Large intestine (tissue), 3 donors: ENCODE data around the gene PLD6. TPM values are rescaled to one million over a fixed set of nuclear protein-coding genes. Genes with fewer than 3 reads are reported as not detected.

ENCODE experiments used
- DNase-seq, 2 donors: peaks; one replicate each; pipeline versions ENCODE4 v3.0.0 to v3.0.0-alpha.2; 2013
- H3K27ac ChIP-seq: one replicate; pipeline ENCODE4 v1.5.1; 2013; ENCODE audit warnings: low read length
- H3K27me3 ChIP-seq: 2 replicates; pipeline ENCODE4 v1.6.1; 2013; ENCODE audit warnings: low read length; ENCODE audit not compliant: control insufficient read depth, insufficient read depth
- H3K36me3 ChIP-seq: 2 replicates; pipeline ENCODE4 v1.6.1; 2013; ENCODE audit warnings: low read length; ENCODE audit not compliant: control insufficient read depth, insufficient read depth
- H3K4me1 ChIP-seq: one replicate; pipeline ENCODE4 v1.6.1; 2013; ENCODE audit warnings: low read length; ENCODE audit not compliant: control insufficient read depth, insufficient read depth
- H3K4me3 ChIP-seq: one replicate; pipeline ENCODE4 v1.5.1; 2013; ENCODE audit warnings: low read length
- H3K9me3 ChIP-seq: one replicate; pipeline ENCODE4 v1.6.1; 2013; ENCODE audit warnings: mild to moderate bottlenecking, low read depth, low read length, moderate library complexity; ENCODE audit not compliant: control insufficient read depth
- WGBS: methylation state at CpG from one replicate; pipeline ENCODE4 v1.1.5; 2013; ENCODE audit warnings: low lambda C conversion rate; ENCODE audit not compliant: insufficient coverage; 5-methylcytosine and 5-hydroxymethylcytosine counted together
- polyA plus RNA-seq: library from polyadenylated mRNA; unstranded; fragments of 120-200 nt; gene quantifications from one replicate; pipeline ENCODE4 v1.2.1, GENCODE V29; 2013

The PLD6 gene
- polyA plus RNA-seq, 1 donor, result 6.0 TPM

DNA sequence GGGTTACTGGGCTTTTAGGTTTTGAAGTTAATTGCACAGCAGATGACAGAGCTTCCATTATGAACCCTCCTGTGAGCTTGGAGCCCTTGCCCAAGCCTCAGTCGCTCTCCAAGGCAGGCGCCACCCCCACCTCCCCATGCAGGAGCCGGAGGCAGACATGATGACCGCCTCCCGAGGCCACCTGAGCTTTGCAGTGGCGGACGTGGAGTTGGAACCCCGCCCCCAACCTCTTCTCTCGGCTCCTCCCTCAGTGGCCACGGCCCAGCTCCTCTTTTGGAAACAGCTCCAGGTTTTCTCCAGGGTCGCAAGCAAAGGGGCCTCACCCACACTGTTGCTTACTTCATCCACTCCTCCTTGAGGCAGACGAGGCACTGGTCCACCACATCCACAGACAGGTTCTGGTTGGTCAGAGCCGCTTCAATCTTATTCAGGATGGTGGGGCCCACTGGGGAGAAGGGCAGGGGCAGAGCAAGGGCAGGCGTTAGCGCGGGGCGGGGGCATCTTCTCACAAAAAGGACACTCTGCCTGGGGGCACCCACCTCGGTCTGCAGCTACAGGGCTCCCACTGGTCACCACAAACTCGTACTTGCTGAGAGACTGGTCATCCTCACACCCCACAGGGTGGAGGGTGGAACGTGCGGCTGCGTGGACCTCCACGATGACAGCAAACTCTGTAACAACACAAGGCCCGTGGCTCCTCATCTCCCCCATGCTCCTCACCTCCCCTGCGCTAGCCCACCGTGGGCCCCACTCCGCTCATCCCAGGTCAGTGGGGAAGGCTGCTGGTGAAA lies 8.7 kb upstream of the PLD6 start:
- H3K4me3 ChIP-seq, result no peak overlapping the region
- no CpG with 5 or more reads among the region's 27 CpGs for WGBS
- H3K27me3 ChIP-seq, result no peaks in the 10 kb centered on the region
- H3K27ac ChIP-seq, result no peak overlapping the region
- H3K4me1 ChIP-seq, result no peaks in the 10 kb centered on the region
- no peak for DNase-seq
- no peaks in the 10 kb centered on the region for H3K9me3 ChIP-seq
- peaks cover 75% of the 10 kb centered on the region for H3K36me3 ChIP-seq

DNA sequence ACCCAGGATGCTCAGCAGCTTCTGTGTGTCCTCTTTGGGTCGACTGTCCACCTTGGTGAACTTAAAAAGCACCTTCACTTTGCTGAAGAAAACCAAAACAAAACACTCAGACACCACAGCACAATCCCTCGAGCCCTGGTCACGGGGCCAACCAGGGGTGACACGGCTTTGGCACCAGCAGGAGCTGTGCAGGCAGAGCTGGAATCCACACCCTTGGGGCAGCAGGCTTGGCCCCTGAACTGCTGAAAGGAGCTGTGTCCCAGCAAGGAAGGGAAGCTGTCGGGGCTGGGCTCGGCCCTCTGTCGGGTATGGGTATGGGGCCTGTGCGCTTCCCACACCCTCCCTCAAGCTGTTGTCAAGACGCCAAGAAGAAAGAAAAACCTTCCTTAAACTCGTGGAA lies 7.6 kb upstream of the PLD6 start:
- DNase-seq, result no peak
- H3K9me3 ChIP-seq, result no peaks in the 10 kb centered on the region
- H3K4me3 ChIP-seq, result no peak overlapping the region
- H3K27me3 ChIP-seq, result no peaks in the 10 kb centered on the region
- 80% methylated on average over 1 of the region's 10 CpGs for WGBS
- no peaks in the 10 kb centered on the region for H3K4me1 ChIP-seq
- no peak overlapping the region for H3K27ac ChIP-seq
- peaks cover 68% of the 10 kb centered on the region for H3K36me3 ChIP-seq

DNA sequence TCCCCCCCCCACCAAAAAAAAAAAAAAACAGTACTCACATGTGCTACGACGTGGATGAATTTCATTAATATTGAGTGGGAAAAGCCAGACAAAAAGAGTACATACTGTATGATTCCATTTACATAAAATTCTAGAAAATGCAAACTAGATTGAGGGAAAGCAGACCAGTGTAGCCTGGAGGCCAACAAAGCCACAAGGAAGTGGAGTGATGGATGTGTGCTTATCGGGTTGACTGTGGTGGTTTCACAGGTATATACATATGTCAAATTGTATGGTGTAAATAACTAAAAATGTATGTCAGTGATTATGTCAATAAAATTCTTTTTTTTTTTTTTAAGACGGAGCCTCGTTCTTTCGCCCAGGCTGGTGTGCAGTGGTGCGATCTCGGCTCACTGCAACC lies 1.9 kb upstream of the PLD6 start:
- peaks cover 20% of the 10 kb centered on the region for H3K4me1 ChIP-seq
- no CpG with 5 or more reads among the region's 8 CpGs for WGBS
- H3K9me3 ChIP-seq, result peaks cover 6% of the 10 kb centered on the region
- no peak overlapping the region for H3K4me3 ChIP-seq
- peaks cover 14% of the 10 kb centered on the region for H3K36me3 ChIP-seq
- no peaks in the 10 kb centered on the region for H3K27me3 ChIP-seq
- no peak for DNase-seq
- no peak overlapping the region for H3K27ac ChIP-seq

DNA sequence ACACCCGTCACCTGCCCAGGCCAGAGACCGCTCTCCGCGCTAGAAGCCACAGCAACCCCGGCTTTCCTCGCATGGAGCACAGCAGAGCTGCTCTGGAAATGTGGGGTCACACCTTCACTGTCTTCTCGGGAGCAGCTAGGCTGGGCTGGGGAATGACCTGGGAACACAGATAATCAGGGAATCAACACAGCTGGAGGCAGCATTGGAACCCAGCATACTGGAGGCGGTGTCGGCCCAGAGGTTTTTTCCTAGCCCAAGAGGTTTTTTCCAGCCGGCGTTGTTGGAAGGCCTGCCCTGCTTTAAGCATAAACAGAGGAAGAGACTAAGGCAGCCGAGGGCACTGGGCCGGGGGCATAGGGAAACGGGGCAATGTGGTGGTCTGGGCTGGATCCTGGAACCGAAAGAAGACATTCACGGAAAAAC lies 791 bp upstream of the PLD6 start:
- DNase-seq, result no peak
- H3K9me3 ChIP-seq, result peaks cover 6% of the 10 kb centered on the region
- no peaks in the 10 kb centered on the region for H3K27me3 ChIP-seq
- peaks cover 20% of the 10 kb centered on the region for H3K4me1 ChIP-seq
- peaks cover 20% of the 10 kb centered on the region for H3K36me3 ChIP-seq
- H3K27ac ChIP-seq, result no peak overlapping the region
- 93% methylated on average over 3 of the region's 16 CpGs for WGBS
- no peak overlapping the region for H3K4me3 ChIP-seq

DNA sequence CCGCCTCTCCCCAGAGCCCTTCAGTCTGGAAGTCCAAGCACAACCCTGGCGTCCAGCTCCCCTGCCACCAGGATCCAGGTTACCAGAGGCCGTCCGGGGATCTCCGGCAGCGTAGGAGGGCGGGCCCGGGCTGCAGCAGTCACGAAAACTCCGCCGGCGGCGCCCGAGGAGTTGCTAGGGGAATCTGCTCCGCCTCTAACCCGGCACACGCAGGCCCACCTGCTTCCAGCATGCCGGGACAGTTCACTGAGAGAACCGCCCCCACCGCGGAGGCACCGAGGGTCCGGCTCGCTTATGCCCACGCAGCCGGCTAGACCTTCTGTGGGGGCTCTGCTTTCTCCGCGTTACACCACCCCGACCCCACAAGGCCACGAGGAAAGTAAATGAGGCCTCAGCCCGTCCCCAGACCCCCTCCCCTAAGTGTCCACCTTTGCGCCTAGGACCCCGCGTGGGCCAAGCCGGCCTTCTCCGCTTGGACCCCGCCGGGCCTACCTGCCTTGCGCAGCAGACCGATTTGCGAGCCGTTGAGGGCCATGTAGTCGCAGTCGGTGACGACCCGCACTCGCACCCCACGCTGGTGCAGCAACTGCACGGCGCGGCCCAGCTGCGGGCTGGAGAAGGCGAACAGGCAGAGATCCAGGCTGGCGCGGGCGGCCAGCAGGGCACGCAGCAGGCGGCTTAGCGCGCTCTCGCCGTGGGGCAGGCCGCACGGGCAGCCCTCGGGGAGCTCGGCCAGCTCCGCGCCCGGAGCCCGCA lies 587 bp downstream of the PLD6 start:
- Histone ChIP-seq H3K27me3 (no peaks in the 10 kb centered on the region), H3K36me3 (peaks cover 12% of the 10 kb centered on the region), H3K9me3 (peaks cover 6% of the 10 kb centered on the region), H3K27ac (no peak overlapping the region), H3K4me1 (peaks cover 20% of the 10 kb centered on the region), H3K4me3 (peak overlapping the region; percentile 65)
- WGBS, result no CpG with 5 or more reads among the region's 70 CpGs
- peak; percentile 53 to 59 for DNase-seq

DNA sequence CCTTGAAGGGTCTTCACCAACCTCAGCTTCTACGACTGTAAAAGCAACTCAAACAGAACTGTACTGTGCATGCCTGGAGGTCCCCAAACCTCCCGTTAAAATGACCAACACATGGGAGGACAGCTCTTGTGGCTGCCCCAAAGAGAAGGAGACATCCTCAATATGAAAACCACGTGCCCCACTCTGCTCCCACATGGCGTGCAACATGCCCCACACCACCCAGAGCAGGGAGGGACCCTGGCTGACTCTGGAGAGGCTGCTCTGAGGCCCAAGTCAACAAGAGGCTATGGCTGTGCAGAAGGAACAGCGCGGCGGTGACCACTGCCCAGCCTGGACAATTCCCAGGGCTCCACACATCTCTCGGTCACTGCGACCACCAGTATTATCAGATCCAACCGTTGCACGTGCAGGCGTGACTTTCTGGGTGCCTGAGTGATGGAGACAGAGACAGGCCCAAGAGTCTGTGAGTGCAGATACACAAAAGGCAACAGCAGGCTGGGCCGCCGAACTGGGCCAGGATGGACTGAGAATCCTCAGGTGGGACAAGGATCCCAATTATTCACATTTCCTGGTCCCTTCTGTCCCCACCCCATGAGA lies 1.4 kb downstream of the PLD6 start:
- peaks cover 20% of the 10 kb centered on the region for H3K4me1 ChIP-seq
- H3K4me3 ChIP-seq, result peak overlapping the region; percentile 65
- H3K9me3 ChIP-seq, result peaks cover 6% of the 10 kb centered on the region
- DNase-seq, result no peak
- WGBS, result no CpG with 5 or more reads among the region's 14 CpGs
- no peak overlapping the region for H3K27ac ChIP-seq
- H3K27me3 ChIP-seq, result no peaks in the 10 kb centered on the region
- peaks cover 11% of the 10 kb centered on the region for H3K36me3 ChIP-seq

DNA sequence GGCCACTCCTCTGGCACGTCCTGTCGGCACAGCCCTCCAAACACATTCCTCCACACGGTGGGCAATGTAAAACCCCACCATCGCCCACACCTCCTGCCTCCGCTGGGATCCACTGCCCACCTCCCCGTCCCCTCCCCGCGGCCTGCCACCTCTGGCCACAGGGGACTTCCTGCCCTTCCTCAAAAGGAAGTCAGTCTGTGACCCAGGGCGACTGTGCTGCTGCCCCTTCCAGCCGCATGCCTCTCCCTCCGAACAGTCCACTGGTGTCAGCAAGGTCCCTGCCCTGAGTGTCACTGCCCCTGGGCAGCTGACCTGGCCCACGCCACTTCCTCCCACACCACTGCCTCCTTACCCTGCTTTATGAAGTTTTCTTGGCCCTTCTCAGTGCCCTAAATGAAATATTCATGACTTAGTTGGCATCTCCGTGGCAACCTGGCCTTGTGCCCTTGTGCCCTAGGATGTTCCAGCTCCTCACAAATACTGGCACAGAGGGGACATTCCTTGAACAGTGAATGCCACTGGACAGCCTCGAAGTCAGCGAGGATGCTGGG lies 2.0 kb downstream of the PLD6 start:
- no peaks in the 10 kb centered on the region for H3K27me3 ChIP-seq
- no CpG with 5 or more reads among the region's 15 CpGs for WGBS
- no peak overlapping the region for H3K27ac ChIP-seq
- H3K4me1 ChIP-seq, result peaks cover 20% of the 10 kb centered on the region
- peaks cover 11% of the 10 kb centered on the region for H3K36me3 ChIP-seq
- H3K9me3 ChIP-seq, result peaks cover 6% of the 10 kb centered on the region
- no peak overlapping the region for H3K4me3 ChIP-seq
- no peak for DNase-seq

DNA sequence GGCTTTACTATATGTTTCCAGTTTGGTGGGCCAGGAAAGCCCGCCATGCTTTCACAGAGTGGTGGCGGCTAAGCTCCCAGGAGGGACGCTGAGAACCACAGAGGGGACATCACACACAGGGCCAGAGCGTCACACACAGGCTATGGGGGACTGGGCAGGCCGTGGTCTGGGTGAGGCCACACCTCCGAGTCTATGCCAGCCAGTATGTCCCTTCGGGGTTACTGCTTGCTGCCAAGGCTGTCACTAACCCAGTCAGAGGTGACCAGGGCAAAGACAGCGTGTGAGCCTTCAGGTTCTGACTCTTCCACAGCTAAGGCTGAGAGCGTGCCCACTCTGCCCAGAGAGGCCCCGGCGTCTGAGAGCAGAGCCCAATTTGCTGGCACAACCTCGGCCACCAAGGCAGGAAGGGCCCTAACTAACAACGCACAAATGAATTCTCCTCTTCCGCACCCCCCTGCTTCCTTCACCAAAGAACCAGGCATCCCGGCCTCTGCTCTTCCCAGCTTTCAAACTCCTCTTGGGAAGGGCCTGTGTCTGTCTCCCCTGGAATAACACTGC lies 2.9 kb downstream of the PLD6 start:
- no CpG with 5 or more reads among the region's 15 CpGs for WGBS
- Histone ChIP-seq H3K4me3 (no peak overlapping the region), H3K4me1 (peaks cover 20% of the 10 kb centered on the region)

DNA sequence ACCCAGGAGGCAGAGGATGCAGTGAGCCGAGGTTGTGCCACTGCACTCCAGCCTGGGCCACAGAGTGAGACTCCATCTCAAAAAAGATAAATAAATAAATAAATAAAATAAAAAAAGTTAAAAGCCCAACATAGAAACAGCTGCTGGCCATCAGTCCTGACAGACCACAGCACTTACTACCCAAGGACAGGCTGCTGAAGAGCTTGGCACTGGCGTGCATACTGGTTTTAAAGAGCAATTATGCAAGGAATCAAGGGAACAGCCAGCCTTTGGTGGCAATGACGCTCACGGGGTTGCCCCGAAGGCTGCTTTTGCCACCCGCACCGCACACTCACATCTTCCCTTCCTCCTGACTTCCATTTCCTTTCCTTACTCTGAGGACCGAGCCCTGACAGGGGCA lies 4.2 kb downstream of the PLD6 start:
- Histone ChIP-seq H3K9me3 (peaks cover 6% of the 10 kb centered on the region), H3K27ac (no peak overlapping the region), H3K4me3 (no peak overlapping the region), H3K4me1 (peaks cover 20% of the 10 kb centered on the region), H3K36me3 (peaks cover 11% of the 10 kb centered on the region), H3K27me3 (no peaks in the 10 kb centered on the region)
- no peak for DNase-seq
- WGBS, result 80% methylated on average over 1 of the region's 8 CpGs

More for the DNA sequence above, 2.9 kb downstream of the PLD6 start:
- Histone ChIP-seq H3K36me3 (peaks cover 11% of the 10 kb centered on the region), H3K27ac (no peak overlapping the region), H3K9me3 (peaks cover 6% of the 10 kb centered on the region), H3K27me3 (no peaks in the 10 kb centered on the region)
- DNase-seq, result no peak

DNA sequence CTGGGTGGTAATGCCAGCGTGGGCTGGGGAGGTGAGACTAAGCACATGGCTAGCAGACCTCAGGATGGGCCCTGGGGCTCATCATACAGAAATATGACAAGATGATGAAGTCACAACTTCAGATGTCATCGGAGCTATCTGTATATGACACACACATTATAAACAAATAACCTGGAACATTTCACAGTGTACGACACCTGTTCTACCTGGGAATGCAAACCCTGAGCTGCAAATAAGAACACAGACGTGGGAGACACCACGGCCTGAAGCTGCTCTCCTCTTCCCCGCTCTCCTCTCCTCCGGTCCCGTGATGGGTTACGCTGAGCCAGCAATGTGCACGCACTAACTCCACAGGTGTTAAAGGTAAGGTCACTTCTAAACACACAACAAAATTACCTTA lies 4.9 kb downstream of the PLD6 start:
- Histone ChIP-seq H3K4me3 (no peak overlapping the region), H3K36me3 (peaks cover 11% of the 10 kb centered on the region), H3K27me3 (no peaks in the 10 kb centered on the region), H3K27ac (no peak overlapping the region), H3K9me3 (peaks cover under 1% of the 10 kb centered on the region), H3K4me1 (peaks cover 20% of the 10 kb centered on the region)
- WGBS, result no CpG with 5 or more reads among the region's 10 CpGs
- no peak for DNase-seq
